Measurements from ENCODE around the gene CBX1. TPM values are rescaled to one million over a fixed set of nuclear protein-coding genes. Genes with fewer than 3 reads are reported as not detected.

CBX1 gene
- total RNA-seq, 1 donor from 2014 or later: 74.9 TPM

- Mint-ChIP-seq H3K27me3 (ENCODE audit: low read depth) (no peaks in the 10 kb centered on the region), H3K4me3 (ENCODE audit: unreplicated experiment) (no peak overlapping the region), H3K36me3 (ENCODE audit: low read depth) (peaks cover 3% of the 10 kb centered on the region), H3K27ac (ENCODE audit: unreplicated experiment) (no peak overlapping the region), H3K9me3 (ENCODE audit: low read depth) (no peaks in the 10 kb centered on the region), H3K4me1 (ENCODE audit: low read depth) (peaks cover 29% of the 10 kb centered on the region)
- DNase-seq (ENCODE audit: low spot score): no peak
- no peak for TF ChIP-seq CTCF (IDR thresholded peaks at IDR 0.05)
Measured at GRCh38 chr17:48128400-48128799, 27.1 kb upstream of the CBX1 start.

GRCh38 chr17:48127371-48128051 is 26.2 kb upstream of the CBX1 start:
- Mint-ChIP-seq H3K4me1 (ENCODE audit: low read depth) (peaks cover 29% of the 10 kb centered on the region), H3K4me3 (ENCODE audit: unreplicated experiment) (no peak overlapping the region), H3K27ac (ENCODE audit: unreplicated experiment) (peak overlapping the region; percentile 65), H3K36me3 (ENCODE audit: low read depth) (peaks cover 8% of the 10 kb centered on the region), H3K27me3 (ENCODE audit: low read depth) (no peaks in the 10 kb centered on the region), H3K9me3 (ENCODE audit: low read depth) (no peaks in the 10 kb centered on the region)
- TF ChIP-seq CTCF (IDR thresholded peaks at IDR 0.05): no peak
- DNase-seq (ENCODE audit: low spot score): no peak

- H3K4me3 Mint-ChIP-seq (ENCODE audit: unreplicated experiment): no peak overlapping the region
- H3K9me3 Mint-ChIP-seq (ENCODE audit: low read depth): no peaks in the 10 kb centered on the region
- peaks cover 10% of the 10 kb centered on the region for H3K36me3 Mint-ChIP-seq (ENCODE audit: low read depth)
- peak overlapping the region; percentile 17 for H3K27ac Mint-ChIP-seq (ENCODE audit: unreplicated experiment)
- no peak for TF ChIP-seq CTCF (IDR thresholded peaks at IDR 0.05)
- H3K4me1 Mint-ChIP-seq (ENCODE audit: low read depth): peaks cover 29% of the 10 kb centered on the region
- DNase-seq (ENCODE audit: low spot score): no peak
- H3K27me3 Mint-ChIP-seq (ENCODE audit: low read depth): no peaks in the 10 kb centered on the region
Measured at GRCh38 chr17:48126532-48126850, 25.2 kb upstream of the CBX1 start.

GRCh38 chr17:48125829-48126531 is 24.7 kb upstream of the CBX1 start:
- TF ChIP-seq CTCF (IDR thresholded peaks at IDR 0.05): no peak
- peak overlapping the region; percentile 17 for H3K27ac Mint-ChIP-seq (ENCODE audit: unreplicated experiment)
- H3K4me1 Mint-ChIP-seq (ENCODE audit: low read depth): peaks cover 25% of the 10 kb centered on the region
- DNase-seq (ENCODE audit: low spot score): no peak
- H3K27me3 Mint-ChIP-seq (ENCODE audit: low read depth): no peaks in the 10 kb centered on the region
- peaks cover 15% of the 10 kb centered on the region for H3K36me3 Mint-ChIP-seq (ENCODE audit: low read depth)
- no peak overlapping the region for H3K4me3 Mint-ChIP-seq (ENCODE audit: unreplicated experiment)
- no peaks in the 10 kb centered on the region for H3K9me3 Mint-ChIP-seq (ENCODE audit: low read depth)

- Mint-ChIP-seq H3K4me3 (ENCODE audit: unreplicated experiment) (no peak overlapping the region), H3K27me3 (ENCODE audit: low read depth) (no peaks in the 10 kb centered on the region), H3K27ac (ENCODE audit: unreplicated experiment) (no peak overlapping the region), H3K36me3 (ENCODE audit: low read depth) (peaks cover 22% of the 10 kb centered on the region), H3K9me3 (ENCODE audit: low read depth) (no peaks in the 10 kb centered on the region), H3K4me1 (ENCODE audit: low read depth) (peaks cover 24% of the 10 kb centered on the region)
- no peak for DNase-seq (ENCODE audit: low spot score)
- no peak for TF ChIP-seq CTCF (IDR thresholded peaks at IDR 0.05)
Measured at GRCh38 chr17:48123776-48124388, 22.6 kb upstream of the CBX1 start.

Data from chondrocyte (in vitro differentiated cells).